IMR-90 (cell line): ENCODE data around the gene CSRP1. TPM values are rescaled to one million over a fixed set of nuclear protein-coding genes. Genes with fewer than 3 reads are reported as not detected.
A peak's percentile ranks its signal among the peaks of the same experiment; 100 is the strongest.

Experiments used
- ATAC-seq: fragments of 200-7000 bp; cut with Tn5 transposase; 2 replicates; pipeline ENCODE4 v1.9.1; 2020; ENCODE audit warnings: low read depth, mild to moderate bottlenecking, moderate library complexity
- BruUV-seq: library from RNA; stranded (reverse); fragments of 400-500 nt; replicated peaks from 2 replicates; lab custom pipeline; 2021; lab: Mats Ljungman, UMichigan
- CTCF ChIA-PET: fragments of 300-600 bp; formaldehyde crosslinking; extraction: SDS; loops from one replicate; lab custom pipeline; 2021; ENCODE audit warnings: antibody characterized with exemption; lab: Yijun Ruan, JAX
- POLR2A ChIA-PET: fragments of 300-600 bp; sonication (Branson Sonifier 250); formaldehyde crosslinking; loops from one replicate; lab custom pipeline; 2022; ENCODE audit warnings: antibody characterized with exemption; ENCODE audit not compliant: unreplicated experiment; lab: Charles Lee
- DNase-seq: peaks from one replicate; pipeline ENCODE4 v3.0.0; 2013
- H2AFZ ChIP-seq: replicated peaks from 2 replicates; pipeline ENCODE3; 2013; ENCODE audit warnings: low read length, mild to moderate bottlenecking; ENCODE audit not compliant: poor library complexity
- H2AK5ac ChIP-seq: 2 replicates; pipeline ENCODE4 v1.6.1; 2013; ENCODE audit warnings: low read depth, low read length, inconsistent platforms
- H2AK9ac ChIP-seq: replicated peaks from 2 replicates; pipeline ENCODE3; 2013; ENCODE audit warnings: mild to moderate bottlenecking, low read depth, low read length, moderate library complexity; ENCODE audit not compliant: poor library complexity
- H2BK120ac ChIP-seq: 2 replicates; pipeline ENCODE4 v1.6.1; 2013; ENCODE audit warnings: low read depth, low read length, inconsistent platforms
- H2BK15ac ChIP-seq: 3 replicates; pipeline ENCODE4 v1.6.1; 2013; ENCODE audit warnings: low read depth, low read length, inconsistent platforms
- H2BK20ac ChIP-seq: 2 replicates; pipeline ENCODE4 v1.6.1; 2013; ENCODE audit warnings: low read depth, mild to moderate bottlenecking, inconsistent platforms, low read length, moderate library complexity
- H2BK5ac ChIP-seq: 2 replicates; pipeline ENCODE4 v1.6.1; 2013; ENCODE audit warnings: mild to moderate bottlenecking, low read depth, low read length, inconsistent platforms; ENCODE audit not compliant: poor library complexity, severe bottlenecking
- H3K14ac ChIP-seq: replicated peaks from 2 replicates; pipeline ENCODE4 v1.6.1; 2013; ENCODE audit warnings: low read depth, low read length, inconsistent platforms
- H3K18ac ChIP-seq: 2 replicates; pipeline ENCODE4 v1.6.1; 2013; ENCODE audit warnings: low read depth, low read length, control low read depth
- H3K23ac ChIP-seq: 2 replicates; pipeline ENCODE4 v1.6.1; 2013; ENCODE audit warnings: low read depth, low read length, inconsistent platforms
- H3K27ac ChIP-seq: 2 replicates; pipeline ENCODE4 v1.5.1; 2013; ENCODE audit warnings: mild to moderate bottlenecking, control low read depth, low read length; ENCODE audit not compliant: insufficient read depth
- H3K27me3 ChIP-seq: 2 replicates; pipeline ENCODE4 v1.6.1; 2013; ENCODE audit warnings: low read length; ENCODE audit not compliant: control insufficient read depth, insufficient read depth
- H3K36me3 ChIP-seq: 2 replicates; pipeline ENCODE4 v1.6.1; 2013; ENCODE audit warnings: low read length, mixed read lengths; ENCODE audit not compliant: control insufficient read depth, insufficient read depth
- H3K4ac ChIP-seq: 2 replicates; pipeline ENCODE4 v1.6.1; 2013; ENCODE audit warnings: low read depth, low read length, inconsistent platforms
- H3K4me1 ChIP-seq: 2 replicates; pipeline ENCODE4 v1.6.1; 2013; ENCODE audit warnings: low read length, mixed read lengths; ENCODE audit not compliant: control insufficient read depth, insufficient read depth
- H3K4me2 ChIP-seq: 2 replicates; pipeline ENCODE4 v1.6.1; 2013; ENCODE audit warnings: low read depth, mild to moderate bottlenecking, control low read depth, low read length, moderate library complexity
- H3K4me3 ChIP-seq: 2 replicates; pipeline ENCODE4 v1.5.1; 2013; ENCODE audit warnings: low read depth, mild to moderate bottlenecking, control low read depth, low read length, moderate library complexity; ENCODE audit not compliant: insufficient read depth
- H3K56ac ChIP-seq: 2 replicates; pipeline ENCODE4 v1.6.1; 2013; ENCODE audit warnings: low read length, inconsistent platforms; ENCODE audit not compliant: insufficient read depth; ENCODE audit errors: extremely low read depth
- H3K79me1 ChIP-seq, 2 experiments: 2 replicates each; pipeline ENCODE4 v1.6.1; 2013; ENCODE audit warnings: low read length in 2 of 2, inconsistent platforms in 1 of 2, low read depth in 1 of 2
- H3K9ac ChIP-seq: 2 replicates; pipeline ENCODE4 v1.6.1; 2013; ENCODE audit warnings: low read depth, low read length, control low read depth
- H3K9me1 ChIP-seq: 2 replicates; pipeline ENCODE4 v1.6.1; 2013; ENCODE audit warnings: low read length, inconsistent platforms; ENCODE audit not compliant: insufficient read depth
- H3K9me3 ChIP-seq: 2 replicates; pipeline ENCODE4 v1.6.1; 2013; ENCODE audit warnings: low read length; ENCODE audit not compliant: control insufficient read depth, insufficient read depth
- H4K20me1 ChIP-seq: 2 replicates; pipeline ENCODE4 v1.6.1; 2013; ENCODE audit warnings: low read length, inconsistent platforms; ENCODE audit not compliant: insufficient read depth
- H4K5ac ChIP-seq: 2 replicates; pipeline ENCODE4 v1.6.1; 2013; ENCODE audit warnings: mild to moderate bottlenecking, low read depth, low read length, control low read depth
- H4K8ac ChIP-seq, 2 experiments: 2 replicates each; pipeline ENCODE4 v1.6.1; 2013; ENCODE audit warnings: low read depth in 2 of 2, low read length in 2 of 2, control low read depth in 1 of 2, inconsistent platforms in 1 of 2
- H4K91ac ChIP-seq: 2 replicates; pipeline ENCODE4 v1.6.1; 2013; ENCODE audit warnings: low read depth, low read length, inconsistent platforms; ENCODE audit not compliant: insufficient read depth
- CEBPB ChIP-seq: IDR thresholded peaks from 2 replicates; pipeline ENCODE4 v1.6.1; 2012; ENCODE audit warnings: low read depth, low read length, improper control_type of control experiment
- FOS ChIP-seq: fragments of 150-350 bp; IDR thresholded peaks from 2 replicates; pipeline ENCODE4 v1.6.1; 2016; ENCODE audit warnings: low read depth, low read length
- WGBS, 2 experiments: methylation state at CpG; one replicate each; pipeline versions ENCODE4 v1.1.5 to v1.1.7; 2013; ENCODE audit warnings: missing lambda C conversion rate in 2 of 2; ENCODE audit not compliant: insufficient read length in 1 of 2; ENCODE audit errors: extremely low coverage in 2 of 2; 5-methylcytosine and 5-hydroxymethylcytosine counted together
- dilution Hi-C: fragments of 300-500 bp; cut with HindIII; formaldehyde crosslinking; loops from one replicate; pipeline ENCODE4 v1.14.3; 2018; ENCODE audit warnings: low sequenced_read_pairs; ENCODE audit not compliant: unreplicated experiment
- in situ Hi-C: fragments of 300-500 bp; cut with MboI; formaldehyde crosslinking; loops from 3 replicates; pipeline ENCODE4 v1.14.3; 2019; ENCODE audit warnings: low sequenced_read_pairs, inconsistent platforms, mixed read lengths
- intact Hi-C: fragments of 100-400 bp; cut with micrococcal nuclease; formaldehyde crosslinking; loops from 2 replicates; pipeline ENCODE4 v1.10.0; 2022
- polyA plus RNA-seq, 3 experiments: library from polyadenylated mRNA; depleted of rRNA; stranded (reverse); fragments of >200 nt; gene quantifications; 2 replicates each; pipeline ENCODE4 v1.2.3, GENCODE V29; 2012; ENCODE audit warnings: low replicate concordance in 1 of 3
- total RNA-seq: library from RNA; depleted of rRNA; stranded (reverse); fragments of >200 nt; gene quantifications from 2 replicates; pipeline ENCODE4 v1.2.3, GENCODE V29; 2012

The CSRP1 gene
- total and polyA plus RNA-seq, 2 of the 4 experiments (the other 2 are of a cell fraction), result 1,037 to 1,498 TPM

DNA sequence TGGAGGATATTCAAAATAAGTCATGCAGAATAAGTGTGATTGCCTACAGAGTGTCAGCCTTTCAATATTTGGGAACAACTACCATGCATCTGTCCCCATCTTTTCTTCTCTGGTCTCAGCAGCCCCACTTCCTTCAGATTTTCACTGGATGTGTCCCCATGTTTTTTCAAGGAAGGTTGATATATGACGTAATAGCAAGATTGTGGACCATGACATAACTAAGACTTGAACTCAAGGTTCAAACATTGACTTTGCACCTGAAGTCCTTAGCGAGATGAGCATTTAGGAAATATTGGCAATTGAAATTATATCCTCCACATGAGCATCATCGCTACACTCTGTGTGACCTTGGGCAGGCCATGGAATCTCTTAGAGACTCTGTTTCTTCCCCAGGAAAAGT lies 37.8 kb upstream of the CSRP1 start:
- no peak overlapping the region for H2AK5ac ChIP-seq
- ChIA-PET CTCF (interaction anchor here (0.9 to 1.9 kb wide), 4 partner anchors 9 to 159 kb away, joined by 3 to 4 read pairs (median 3); no protein-coding TSS in a partner anchor), POLR2A (no interaction called here)
- H2BK15ac ChIP-seq, result no peak overlapping the region
- H4K20me1 ChIP-seq, result peaks cover 3% of the 10 kb centered on the region; the same call in 1 of the 2 replicates
- no peak overlapping the region for H3K4me2 ChIP-seq
- no peak overlapping the region for H4K8ac ChIP-seq
- no peak overlapping the region for H4K91ac ChIP-seq
- H2BK5ac ChIP-seq, result no peak overlapping the region
- H3K18ac ChIP-seq, result no peak overlapping the region
- H4K5ac ChIP-seq, result no peak overlapping the region
- no peak overlapping the region for H3K56ac ChIP-seq
- H2BK120ac ChIP-seq, result no peak overlapping the region
- BruUV-seq, result no TSS peak
- no peak for TF ChIP-seq FOS
- TF ChIP-seq CEBPB, result peak; percentile 71
- no peak overlapping the region for H3K4me3 ChIP-seq
- no peak overlapping the region for H3K9ac ChIP-seq
- H3K27me3 ChIP-seq, result no peaks in the 10 kb centered on the region
- H3K23ac ChIP-seq, result no peak overlapping the region
- DNase-seq, result no peak
- H3K14ac ChIP-seq, result no peak overlapping the region
- peaks cover 7% of the 10 kb centered on the region for H3K9me1 ChIP-seq
- intact Hi-C loops (no loop called here), dilution Hi-C loops (no loop called here), in situ Hi-C loops (loop anchor here (25.0 kb wide), 2 partner anchors 418 to 593 kb away; partner anchors contain the start of genes ARL8A and TIMM17A)
- H2BK20ac ChIP-seq, result no peak overlapping the region
- peaks cover 14 to 61% of the 10 kb centered on the region in 2 experiments; a peak in 3 of 4 replicates for H3K79me1 ChIP-seq
- H2AFZ ChIP-seq, result no peak overlapping the region
- no peak for ATAC-seq
- H3K36me3 ChIP-seq, result no peaks in the 10 kb centered on the region
- WGBS, 2 experiments, result 100% methylated on average over 1 of the region's 3 CpGs; no CpG with 5 or more reads in 1 of the 2 experiments
- H3K27ac ChIP-seq, result no peak overlapping the region
- H3K9me3 ChIP-seq, result no peaks in the 10 kb centered on the region
- H2AK9ac ChIP-seq, result no peak overlapping the region
- H3K4ac ChIP-seq, result no peak overlapping the region
- H3K4me1 ChIP-seq, result peaks cover 21% of the 10 kb centered on the region
